GM23338 (cell line): ENCODE measurements around the gene AKT2. TPM values are rescaled to one million over a fixed set of nuclear protein-coding genes. Genes with fewer than 3 reads are reported as not detected.

Source experiments
- ATAC-seq: fragments of 200-7000 bp; cut with Tn5 transposase; 3 replicates; pipeline ENCODE4 v1.9.1; 2020
- DNase-seq: peaks from one replicate; pipeline ENCODE4 v3.0.0-alpha.2; 2015; ENCODE audit warnings: low spot score
- H2AFZ ChIP-seq: fragments of 200-600 bp; sonication (generic); 2 replicates; pipeline ENCODE4 v1.8.0; 2016; ENCODE audit warnings: antibody characterized with exemption, mild to moderate bottlenecking, moderate library complexity
- H3F3A ChIP-seq: fragments of 200-600 bp; sonication (generic); replicated peaks from 2 replicates; pipeline ENCODE4 v1.8.0; 2017; ENCODE audit warnings: antibody characterized with exemption, mixed run types, low read depth
- H3K27ac ChIP-seq: fragments of 200-600 bp; sonication (generic); 2 replicates; pipeline ENCODE4 v1.6.1; 2016; ENCODE audit warnings: low read depth
- H3K27me3 ChIP-seq: fragments of 200-600 bp; sonication (generic); 2 replicates; pipeline ENCODE4 v1.8.0; 2016; ENCODE audit warnings: mild to moderate bottlenecking, mixed run types, moderate library complexity; ENCODE audit not compliant: insufficient read depth
- H3K36me3 ChIP-seq: fragments of 200-600 bp; sonication (generic); 2 replicates; pipeline ENCODE4 v1.8.0; 2016; ENCODE audit warnings: mild to moderate bottlenecking; ENCODE audit not compliant: insufficient read depth
- H3K4me1 ChIP-seq: fragments of 200-600 bp; sonication (generic); 2 replicates; pipeline ENCODE4 v1.8.0; 2016; ENCODE audit warnings: mild to moderate bottlenecking, moderate library complexity; ENCODE audit not compliant: insufficient read depth
- H3K4me2 ChIP-seq: fragments of 200-600 bp; sonication (generic); 2 replicates; pipeline ENCODE4 v1.7.1; 2017; ENCODE audit warnings: mixed run types
- H3K4me3 ChIP-seq: fragments of 200-600 bp; sonication (generic); 2 replicates; pipeline ENCODE4 v1.6.1; 2016; ENCODE audit warnings: mixed run types
- H3K79me2 ChIP-seq: fragments of 200-600 bp; sonication (generic); replicated peaks from 2 replicates; pipeline ENCODE4 v1.8.0; 2017; ENCODE audit warnings: mild to moderate bottlenecking; ENCODE audit not compliant: insufficient read depth
- H3K9me2 ChIP-seq: fragments of 200-600 bp; sonication (generic); 2 replicates; pipeline ENCODE4 v1.8.0; 2017; ENCODE audit not compliant: insufficient read depth
- H4K20me1 ChIP-seq: fragments of 200-600 bp; sonication (generic); replicated peaks from 2 replicates; pipeline ENCODE4 v1.8.0; 2017; ENCODE audit warnings: mild to moderate bottlenecking; ENCODE audit not compliant: insufficient read depth
- H3K27ac Mint-ChIP-seq: 2 replicates; pipeline ENCODE4 v1.8.0; 2020; ENCODE audit warnings: inconsistent platforms, mild to moderate bottlenecking, moderate library complexity, mixed read lengths
- H3K27me3 Mint-ChIP-seq: 3 replicates; pipeline ENCODE4 v1.8.0; 2022; ENCODE audit warnings: low read depth, mild to moderate bottlenecking, moderate library complexity, mixed read lengths, inconsistent platforms; ENCODE audit not compliant: insufficient read depth, poor library complexity
- H3K36me3 Mint-ChIP-seq: 3 replicates; pipeline ENCODE4 v1.8.0; 2021; ENCODE audit warnings: low read depth, mild to moderate bottlenecking, inconsistent platforms, moderate library complexity, mixed read lengths
- H3K4me1 Mint-ChIP-seq: 3 replicates; pipeline ENCODE4 v1.8.0; 2020; ENCODE audit warnings: mild to moderate bottlenecking, inconsistent platforms, mixed read lengths
- H3K4me3 Mint-ChIP-seq: 3 replicates; pipeline ENCODE4 v1.8.0; 2021; ENCODE audit warnings: moderate library complexity, mild to moderate bottlenecking, inconsistent platforms, mixed read lengths
- H3K9me3 Mint-ChIP-seq: 3 replicates; pipeline ENCODE4 v1.8.0; 2020; ENCODE audit warnings: moderate library complexity, mild to moderate bottlenecking, inconsistent platforms, mixed read lengths
- CREB1 ChIP-seq: fragments of 250-450 bp; sonication (Bioruptor Pico); IDR thresholded peaks from 2 replicates; pipeline ENCODE4 v1.5.0; 2020; ENCODE audit warnings: low read depth, mild to moderate bottlenecking, moderate library complexity
- CTCF ChIP-seq, 2 experiments: fragments of 200-600 bp in 1 of 2; sonication (generic) in 1 of 2; conservative IDR thresholded peaks; 2 replicates each; pipeline versions ENCODE4 v1.5.1 to v1.6.1; 2016 to 2017; ENCODE audit warnings: antibody characterized with exemption in 2 of 2, low read depth in 2 of 2, mild to moderate bottlenecking in 2 of 2, moderate library complexity in 1 of 2
- ETS1 ChIP-seq: IDR thresholded peaks from 2 replicates; pipeline ENCODE4 v1.6.1; 2016; ENCODE audit warnings: antibody characterized with exemption
- EZH2 ChIP-seq: fragments of 200-600 bp; sonication (generic); IDR thresholded peaks from one replicate; pipeline ENCODE4 v1.8.0; 2017; ENCODE audit warnings: antibody characterized with exemption, mild to moderate bottlenecking, low read depth; ENCODE audit not compliant: unreplicated experiment
- EZH2phosphoT487 ChIP-seq: fragments of 200-600 bp; sonication (generic); IDR thresholded peaks from one replicate; pipeline ENCODE4 v1.8.1; 2018; ENCODE audit warnings: antibody characterized with exemption; ENCODE audit not compliant: unreplicated experiment
- JUNB ChIP-seq: IDR thresholded peaks from one replicate; pipeline ENCODE4 v1.6.1; 2016; ENCODE audit warnings: antibody characterized with exemption; ENCODE audit not compliant: unreplicated experiment
- NANOG ChIP-seq: IDR thresholded peaks from 2 replicates; pipeline ENCODE4 v1.6.1; 2016; ENCODE audit warnings: antibody characterized with exemption, borderline replicate concordance
- POLR2AphosphoS5 ChIP-seq: IDR thresholded peaks from 2 replicates; pipeline ENCODE4 v1.6.1; 2016; ENCODE audit warnings: antibody characterized with exemption, low read depth
- STAT1 ChIP-seq: IDR thresholded peaks from one replicate; pipeline ENCODE4 v1.6.1; 2016; ENCODE audit warnings: antibody characterized with exemption; ENCODE audit not compliant: unreplicated experiment
- ZNF114 ChIP-seq: fragments of 250-450 bp; sonication (Bioruptor Pico); IDR thresholded peaks from 2 replicates; pipeline ENCODE4 v1.5.0; 2020; ENCODE audit warnings: mild to moderate bottlenecking, moderate library complexity
- ZNF331 ChIP-seq: fragments of 250-450 bp; sonication (Bioruptor Pico); IDR thresholded peaks from 2 replicates; pipeline ENCODE4 v1.5.0; 2020; ENCODE audit warnings: low read depth, mild to moderate bottlenecking, moderate library complexity
- ZNF462 ChIP-seq: fragments of 250-450 bp; sonication (Bioruptor Pico); IDR thresholded peaks from 2 replicates; pipeline ENCODE4 v1.5.0; 2020; ENCODE audit warnings: mild to moderate bottlenecking, moderate library complexity
- polyA plus RNA-seq: library from polyadenylated mRNA; unstranded; fragments of >200 nt; fragmentation: Nextera tagmentation; extraction: Ambion mirVana; gene quantifications from 2 replicates; pipeline ENCODE4 v1.2.1, GENCODE V29; 2016
- total RNA-seq: library from RNA; depleted of rRNA; stranded (reverse); fragments of >200 nt; shearing (Covaris generic); gene quantifications from 2 replicates; pipeline ENCODE4 v1.2.3, GENCODE V29; 2014
- TF ChIP-seq, protein P1 (sequence below): IDR thresholded peaks from one replicate; pipeline ENCODE4 v1.6.1; 2018; ENCODE audit warnings: antibody characterized with exemption; ENCODE audit not compliant: unreplicated experiment

Gene AKT2
- total and polyA plus RNA-seq, 2 experiments from 2014 or later: 17.6 to 123 TPM

GRCh38 chr19:40321076-40321475 is 35.9 kb upstream of the AKT2 start:
- no peak overlapping the region for H2AFZ ChIP-seq
- no peaks in the 10 kb centered on the region for H3K27me3 ChIP-seq
- no peaks in the 10 kb centered on the region; the same call in 1 of the 2 replicates for H3K36me3 ChIP-seq
- ATAC-seq: no peak
- H4K20me1 ChIP-seq: peaks cover 6% of the 10 kb centered on the region
- peaks cover 2% of the 10 kb centered on the region; the same call in 1 of the 3 replicates for H3K9me3 Mint-ChIP-seq
- peaks cover 5% of the 10 kb centered on the region; the same call in 1 of the 3 replicates for H3K4me1 Mint-ChIP-seq
- DNase-seq: no peak
- H3K79me2 ChIP-seq: no peaks in the 10 kb centered on the region
- H3K27ac ChIP-seq: no peak overlapping the region
- peaks cover 4% of the 10 kb centered on the region for H3K27me3 Mint-ChIP-seq
- no peak for TF ChIP-seq CTCF (conservative IDR thresholded peaks at IDR 0.05; ENCODE audit: low read depth in 2 of 2)
- no peak for TF ChIP-seq JUNB
- no peak for TF ChIP-seq EZH2
- no peak for TF ChIP-seq ZNF331 (CRISPR knock-in tag)
- TF ChIP-seq EZH2phosphoT487: no peak
- no peak for TF ChIP-seq STAT1
- TF ChIP-seq ZNF462 (CRISPR knock-in tag): no peak
- TF ChIP-seq NANOG: no peak
- TF ChIP-seq ZNF114: no peak
- TF ChIP-seq ETS1: no peak
- TF ChIP-seq, protein P1, sequence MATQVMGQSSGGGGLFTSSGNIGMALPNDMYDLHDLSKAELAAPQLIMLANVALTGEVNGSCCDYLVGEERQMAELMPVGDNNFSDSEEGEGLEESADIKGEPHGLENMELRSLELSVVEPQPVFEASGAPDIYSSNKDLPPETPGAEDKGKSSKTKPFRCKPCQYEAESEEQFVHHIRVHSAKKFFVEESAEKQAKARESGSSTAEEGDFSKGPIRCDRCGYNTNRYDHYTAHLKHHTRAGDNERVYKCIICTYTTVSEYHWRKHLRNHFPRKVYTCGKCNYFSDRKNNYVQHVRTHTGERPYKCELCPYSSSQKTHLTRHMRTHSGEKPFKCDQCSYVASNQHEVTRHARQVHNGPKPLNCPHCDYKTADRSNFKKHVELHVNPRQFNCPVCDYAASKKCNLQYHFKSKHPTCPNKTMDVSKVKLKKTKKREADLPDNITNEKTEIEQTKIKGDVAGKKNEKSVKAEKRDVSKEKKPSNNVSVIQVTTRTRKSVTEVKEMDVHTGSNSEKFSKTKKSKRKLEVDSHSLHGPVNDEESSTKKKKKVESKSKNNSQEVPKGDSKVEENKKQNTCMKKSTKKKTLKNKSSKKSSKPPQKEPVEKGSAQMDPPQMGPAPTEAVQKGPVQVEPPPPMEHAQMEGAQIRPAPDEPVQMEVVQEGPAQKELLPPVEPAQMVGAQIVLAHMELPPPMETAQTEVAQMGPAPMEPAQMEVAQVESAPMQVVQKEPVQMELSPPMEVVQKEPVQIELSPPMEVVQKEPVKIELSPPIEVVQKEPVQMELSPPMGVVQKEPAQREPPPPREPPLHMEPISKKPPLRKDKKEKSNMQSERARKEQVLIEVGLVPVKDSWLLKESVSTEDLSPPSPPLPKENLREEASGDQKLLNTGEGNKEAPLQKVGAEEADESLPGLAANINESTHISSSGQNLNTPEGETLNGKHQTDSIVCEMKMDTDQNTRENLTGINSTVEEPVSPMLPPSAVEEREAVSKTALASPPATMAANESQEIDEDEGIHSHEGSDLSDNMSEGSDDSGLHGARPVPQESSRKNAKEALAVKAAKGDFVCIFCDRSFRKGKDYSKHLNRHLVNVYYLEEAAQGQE: no peak
- no peak for TF ChIP-seq CREB1 (CRISPR knock-in tag)
- TF ChIP-seq POLR2AphosphoS5: no peak
- no peaks in the 10 kb centered on the region for H3K4me1 ChIP-seq
- no peaks in the 10 kb centered on the region for H3K9me2 ChIP-seq
- no peak overlapping the region for H3K4me3 Mint-ChIP-seq
- H3K4me2 ChIP-seq: no peak overlapping the region
- no peak overlapping the region for H3K4me3 ChIP-seq
- H3K36me3 Mint-ChIP-seq: peaks cover 35% of the 10 kb centered on the region
- H3F3A ChIP-seq: no peaks in the 10 kb centered on the region
- H3K27ac Mint-ChIP-seq: no peak overlapping the region
